ENCODE measurements around the gene CCDC12.

- no peak for TF ChIP-seq EZH2 (IDR thresholded peaks at IDR 0.05; ENCODE audit: borderline replicate concordance, low read depth, low read length, severe bottlenecking)
- TF ChIP-seq CTCF (IDR thresholded peaks at IDR 0.05; ENCODE audit: borderline replicate concordance, extremely low read depth, low read length, poor library complexity, severe bottlenecking): no peak
These were observed 14.2 kb upstream of the CCDC12 start for GRCh38 chr3:46990573-46991374.

Data from DND-41 (cell line).